A673 (cell line): ENCODE measurements around the gene EXOC4. TPM values are rescaled to one million over a fixed set of nuclear protein-coding genes. Genes with fewer than 3 reads are reported as not detected.

Experiments used
- BruUV-seq: library from RNA; stranded (reverse); fragments of 400-500 nt; replicated peaks from 2 replicates; lab custom pipeline; 2021; lab: Mats Ljungman, UMichigan
- CTCF ChIA-PET: fragments of 300-600 bp; sonication (Branson Sonifier 250); formaldehyde crosslinking; loops from one replicate; lab custom pipeline; 2022; ENCODE audit warnings: antibody characterized with exemption; lab: Charles Lee
- POLR2A ChIA-PET: fragments of 300-600 bp; sonication (Branson Sonifier 250); formaldehyde crosslinking; loops from one replicate; lab custom pipeline; 2022; ENCODE audit warnings: antibody characterized with exemption; ENCODE audit not compliant: low non-redundant PET; lab: Charles Lee
- DNase-seq: peaks from one replicate; pipeline ENCODE4 v3.0.0-alpha.2; 2015; ENCODE audit warnings: low spot score
- H3K27ac ChIP-seq: fragments of 200-600 bp; sonication (generic); 2 replicates; pipeline ENCODE4 v1.5.1; 2016; ENCODE audit warnings: mixed run types, low read depth, mild to moderate bottlenecking, mixed read lengths, antibody characterized with exemption, low read length; ENCODE audit not compliant: poor library complexity, severe bottlenecking
- H3K27me3 ChIP-seq: fragments of 200-600 bp; sonication (generic); replicated peaks from 2 replicates; pipeline ENCODE4 v1.6.1; 2017; ENCODE audit warnings: mixed run types, low read depth, mild to moderate bottlenecking, mixed read lengths, antibody characterized with exemption, low read length; ENCODE audit not compliant: insufficient read depth, poor library complexity
- H3K36me3 ChIP-seq: fragments of 200-600 bp; sonication (generic); 2 replicates; pipeline ENCODE4 v1.6.1; 2016; ENCODE audit warnings: mixed run types, mild to moderate bottlenecking, mixed read lengths, antibody characterized with exemption, low read length; ENCODE audit not compliant: insufficient read depth, poor library complexity, severe bottlenecking
- H3K4me1 ChIP-seq: fragments of 200-600 bp; sonication (generic); 2 replicates; pipeline ENCODE4 v1.6.1; 2017; ENCODE audit warnings: mixed run types, mild to moderate bottlenecking, mixed read lengths, antibody characterized with exemption, low read length; ENCODE audit not compliant: insufficient read depth, poor library complexity, severe bottlenecking
- H3K4me3 ChIP-seq: fragments of 200-600 bp; sonication (generic); 2 replicates; pipeline ENCODE4 v1.5.1; 2016; ENCODE audit warnings: low read depth, mixed run types, mild to moderate bottlenecking, mixed read lengths, low read length; ENCODE audit not compliant: poor library complexity, severe bottlenecking
- H3K9me3 ChIP-seq: fragments of 200-600 bp; sonication (generic); 2 replicates; pipeline ENCODE4 v1.6.1; 2016; ENCODE audit warnings: mixed run types, low read depth, mild to moderate bottlenecking, mixed read lengths, antibody characterized with exemption, low read length; ENCODE audit not compliant: poor library complexity, severe bottlenecking
- CTCF ChIP-seq: fragments of 300-800, 200-600 bp; sonication (generic); conservative IDR thresholded peaks from 2 replicates; pipeline ENCODE4 v1.5.1; 2017; ENCODE audit warnings: low read depth, mild to moderate bottlenecking, antibody characterized with exemption, low read length, moderate library complexity, mixed read lengths
- EZH2 ChIP-seq: fragments of 200-600 bp; sonication (generic); IDR thresholded peaks from 2 replicates; pipeline ENCODE4 v1.6.1; 2017; ENCODE audit warnings: borderline replicate concordance, low read depth, mild to moderate bottlenecking, mixed read lengths, antibody characterized with exemption, low read length; ENCODE audit not compliant: poor library complexity, severe bottlenecking
- intact Hi-C: fragments of 100-400 bp; cut with micrococcal nuclease; formaldehyde crosslinking; loops from one replicate; pipeline ENCODE4 v1.10.0; 2022; ENCODE audit not compliant: unreplicated experiment
- total RNA-seq: library from RNA; stranded (reverse); gene quantifications from 2 replicates; pipeline ENCODE4 v1.2.3, GENCODE V29; 2021

EXOC4 gene
- total RNA-seq, 1 experiment from 2014 or later, result 66.1 TPM

- H3K27me3 ChIP-seq, result no peaks in the 10 kb centered on the region
- intact Hi-C loops, result no loop called here
- CTCF ChIA-PET, result no interaction called here
- H3K36me3 ChIP-seq, result no peaks in the 10 kb centered on the region
- TF ChIP-seq EZH2 (no peak), CTCF (no peak)
- no peak for DNase-seq
- H3K4me1 ChIP-seq, result no peaks in the 10 kb centered on the region
- no TSS peak for BruUV-seq
- no peak overlapping the region for H3K27ac ChIP-seq
- POLR2A ChIA-PET, result no interaction called here
- no peak overlapping the region for H3K4me3 ChIP-seq
- H3K9me3 ChIP-seq, result no peaks in the 10 kb centered on the region
These were observed 666.9 kb downstream of the EXOC4 start for GRCh38 chr7:133919810-133920209.

GRCh38 chr7:133921635-133922182 is 668.8 kb downstream of the EXOC4 start:
- Histone ChIP-seq H3K27ac (no peak overlapping the region), H3K36me3 (no peaks in the 10 kb centered on the region), H3K4me3 (no peak overlapping the region), H3K9me3 (no peaks in the 10 kb centered on the region), H3K27me3 (no peaks in the 10 kb centered on the region), H3K4me1 (no peaks in the 10 kb centered on the region)
- TF ChIP-seq EZH2 (no peak), CTCF (no peak)
- CTCF ChIA-PET, result no interaction called here
- intact Hi-C loops, result no loop called here
- POLR2A ChIA-PET, result no interaction called here
- no peak for DNase-seq
- BruUV-seq, result no TSS peak

- Histone ChIP-seq H3K4me3 (no peak overlapping the region), H3K4me1 (no peaks in the 10 kb centered on the region), H3K36me3 (no peaks in the 10 kb centered on the region), H3K27me3 (no peaks in the 10 kb centered on the region), H3K9me3 (no peaks in the 10 kb centered on the region), H3K27ac (no peak overlapping the region)
- no TSS peak for BruUV-seq
- DNase-seq, result no peak
- POLR2A ChIA-PET, result no interaction called here
- intact Hi-C loops, result no loop called here
- TF ChIP-seq CTCF, result no peak
- no peak for TF ChIP-seq EZH2
- CTCF ChIA-PET, result no interaction called here
These were observed 671.1 kb downstream of the EXOC4 start for GRCh38 chr7:133923974-133924373.
